UCSD-AML1 (cell line): Measurements from ENCODE around the gene MMP7.

Experiments
- DNase-seq: peaks from one replicate; lab custom pipeline; 2025; ENCODE audit not compliant: unreplicated experiment; lab: John Stamatoyannopoulos, UW

The MMP7 gene, protein sequence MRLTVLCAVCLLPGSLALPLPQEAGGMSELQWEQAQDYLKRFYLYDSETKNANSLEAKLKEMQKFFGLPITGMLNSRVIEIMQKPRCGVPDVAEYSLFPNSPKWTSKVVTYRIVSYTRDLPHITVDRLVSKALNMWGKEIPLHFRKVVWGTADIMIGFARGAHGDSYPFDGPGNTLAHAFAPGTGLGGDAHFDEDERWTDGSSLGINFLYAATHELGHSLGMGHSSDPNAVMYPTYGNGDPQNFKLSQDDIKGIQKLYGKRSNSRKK

DNA sequence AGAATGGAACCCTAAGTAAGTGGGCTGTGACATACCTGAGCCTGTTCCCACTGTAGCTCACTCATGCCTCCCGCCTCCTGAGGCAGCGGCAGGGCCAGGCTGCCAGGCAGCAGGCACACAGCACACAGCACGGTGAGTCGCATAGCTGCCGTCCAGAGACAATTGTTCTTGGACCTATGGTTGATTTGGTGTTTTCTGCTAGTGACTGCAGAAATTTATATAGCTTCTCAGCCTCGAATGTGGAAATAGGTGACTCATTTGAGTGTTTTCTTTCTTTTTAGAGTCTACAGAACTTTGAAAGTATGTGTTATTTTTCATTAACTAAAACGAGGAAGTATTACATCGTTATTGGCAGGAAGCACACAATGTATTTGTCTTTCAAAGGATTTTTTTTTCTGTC is at the start of gene MMP7:
Gene MMP7 (minus strand): TSS at position 190 of the 400 bp plus-strand sequence. CDS start 47 bp downstream, at position 143.
- DNase-seq = peak; percentile 25

DNA sequence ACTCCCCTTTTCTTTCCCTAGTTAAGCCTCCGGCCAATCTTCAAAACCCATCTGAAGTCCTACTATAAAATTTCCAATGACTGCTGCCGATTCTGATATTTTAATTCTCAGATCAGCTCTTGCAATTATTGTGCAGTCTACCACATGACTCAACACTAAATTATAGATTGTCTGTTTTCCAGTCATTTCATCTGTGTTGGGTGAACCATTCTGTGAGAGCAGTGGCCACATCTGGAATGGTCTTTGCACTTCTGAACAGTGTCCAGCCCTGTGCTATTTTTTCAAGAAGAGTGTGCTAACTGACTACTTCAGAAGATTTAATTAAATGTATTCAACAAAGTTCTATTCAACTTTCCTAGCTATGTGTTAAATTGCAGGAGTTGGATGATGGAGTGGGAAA is 47.2 kb upstream of the MMP7 start:
- no peak for DNase-seq

DNA sequence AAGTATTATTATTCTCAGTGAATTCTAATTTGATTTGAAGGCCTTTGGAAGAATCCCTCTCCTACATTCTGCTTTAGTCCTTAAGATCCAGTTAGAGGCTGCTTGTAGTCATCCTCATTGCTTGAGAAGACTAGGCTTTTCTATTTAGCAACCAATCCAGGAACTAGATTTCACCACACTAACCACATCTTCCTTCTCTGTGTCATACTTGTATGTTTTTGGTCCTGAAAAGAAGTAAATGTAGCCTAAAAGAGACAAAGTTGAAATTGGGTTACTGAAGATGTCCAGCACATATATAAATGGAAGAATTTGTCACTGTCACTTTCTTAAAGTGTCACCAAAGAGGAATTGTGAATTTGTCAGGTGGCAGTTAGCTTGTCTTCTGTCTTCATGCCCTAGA is 46.6 kb upstream of the MMP7 start:
- DNase-seq = no peak

DNA sequence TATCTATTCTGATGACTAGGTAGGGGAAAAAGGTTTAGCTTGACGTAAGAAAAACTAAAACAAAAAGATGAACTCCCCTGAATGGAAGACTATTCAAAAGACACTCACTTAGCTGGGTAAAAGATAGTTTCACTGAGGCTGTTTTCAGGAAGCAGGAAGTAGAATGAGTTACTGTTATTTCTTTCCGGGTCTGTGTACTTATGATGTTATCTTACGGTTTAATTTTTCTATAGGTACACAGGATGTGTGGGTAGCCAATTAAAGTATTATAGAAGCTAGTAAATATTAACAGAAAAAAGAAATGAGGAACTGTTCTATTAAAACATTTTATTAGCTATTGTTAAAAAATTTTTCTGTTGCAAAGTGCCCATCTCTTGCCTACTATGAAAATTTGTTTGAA is 45.8 kb upstream of the MMP7 start:
- DNase-seq = no peak

DNA sequence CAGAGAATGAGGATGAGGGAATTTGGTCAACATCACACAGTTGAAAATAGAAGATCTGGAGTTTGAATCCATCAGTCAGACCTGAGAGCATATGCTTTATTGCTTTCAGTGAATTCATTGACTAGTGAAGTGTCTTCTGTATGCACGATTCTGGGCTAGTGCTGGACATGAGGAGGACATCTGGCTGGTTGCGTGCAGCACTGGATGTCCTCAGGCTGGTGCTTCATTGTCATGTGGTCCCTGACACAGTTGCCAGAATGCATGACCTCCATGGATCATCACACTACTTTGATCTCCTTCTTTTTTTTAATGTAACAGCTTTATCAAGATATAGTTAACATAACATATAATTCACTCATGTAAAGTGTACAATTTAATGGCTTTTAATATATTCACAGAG is 44.5 kb upstream of the MMP7 start:
- no peak for DNase-seq

DNA sequence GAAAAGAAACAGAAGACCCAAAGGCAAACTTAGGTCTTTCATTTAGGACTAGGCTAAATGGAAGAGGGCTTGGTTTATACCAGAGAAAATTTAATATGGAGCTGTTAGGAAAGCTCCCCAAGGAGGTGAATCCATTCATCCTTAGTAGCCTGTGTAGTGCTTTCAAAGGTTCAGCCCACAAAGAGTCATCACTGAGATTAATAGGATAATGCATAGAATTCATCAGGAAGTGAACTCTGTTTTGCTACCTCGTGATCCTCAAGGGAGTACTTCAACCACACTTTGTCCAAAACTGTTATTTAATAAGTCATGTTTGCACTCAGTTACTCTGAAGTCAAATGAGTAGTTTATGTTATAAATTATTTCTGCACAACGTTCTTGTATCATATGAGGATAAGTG is 43.3 kb upstream of the MMP7 start:
- no peak for DNase-seq

DNA sequence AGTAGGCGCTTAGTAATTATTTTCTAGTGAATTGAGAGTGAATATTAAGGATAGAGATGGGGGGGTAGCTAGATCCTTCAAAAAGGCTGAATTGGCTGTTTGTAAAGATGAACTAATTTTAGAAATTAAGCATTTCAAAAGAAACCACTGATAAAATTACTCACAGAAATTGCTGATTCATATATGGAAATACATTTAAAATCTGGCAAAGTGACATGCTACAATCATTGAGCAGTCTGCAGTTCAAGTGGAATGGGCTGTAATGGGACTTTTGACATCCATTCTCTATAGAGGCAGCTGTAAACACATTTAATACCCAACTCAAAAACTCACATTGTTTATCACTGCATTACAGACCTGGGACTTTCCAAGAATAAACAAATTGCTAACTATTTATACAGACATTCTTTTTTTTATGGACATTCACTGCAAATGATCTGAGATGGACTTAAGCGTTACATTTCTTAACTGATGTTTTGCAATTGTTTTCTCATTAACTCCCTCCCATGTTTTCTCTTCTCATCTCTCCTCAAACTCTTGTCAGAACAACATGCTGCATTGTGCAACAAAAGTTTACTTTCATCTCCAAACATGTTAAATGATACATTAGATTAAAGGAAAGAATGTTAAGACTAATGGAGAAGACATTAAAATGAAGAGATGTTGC is 42.1 kb upstream of the MMP7 start:
- DNase-seq = no peak

DNA sequence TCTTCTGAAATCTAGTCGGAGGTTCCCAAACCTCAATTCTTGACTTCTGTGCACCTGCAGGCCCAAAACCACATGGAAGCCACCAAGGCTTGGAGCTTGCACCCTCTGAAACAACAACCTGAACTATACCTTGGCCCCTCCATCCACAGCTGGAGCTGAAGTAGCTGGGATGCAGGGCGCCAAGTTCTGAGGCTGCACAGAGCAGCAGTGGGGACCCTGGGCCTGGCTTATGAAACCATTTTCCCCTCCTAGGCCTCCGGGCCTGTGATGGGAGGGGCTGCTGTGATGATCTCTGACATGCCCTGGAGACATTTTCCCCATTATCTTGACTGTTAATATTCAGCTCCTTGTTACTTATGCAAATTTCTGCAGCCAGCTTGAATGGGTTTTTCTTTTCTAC is 38.3 kb upstream of the MMP7 start:
- DNase-seq = no peak

DNA sequence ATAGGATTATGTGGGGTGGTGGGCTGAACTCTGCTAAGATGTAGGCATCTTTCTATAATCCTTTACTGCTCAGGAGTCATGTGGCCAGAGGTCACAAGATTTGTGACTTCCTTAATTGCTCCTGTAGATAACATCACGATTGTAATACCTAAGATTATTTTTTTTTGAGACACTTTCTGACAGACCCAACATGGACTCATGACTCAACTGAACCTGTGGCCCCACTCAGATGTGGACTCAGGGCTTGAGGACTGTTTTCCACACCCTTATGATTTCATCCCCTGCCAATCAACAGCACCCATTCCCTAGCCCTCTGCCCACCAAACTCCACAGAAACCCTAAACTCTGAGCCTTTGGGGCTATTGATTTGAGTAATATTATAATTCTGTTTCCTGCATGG is 35.6 kb upstream of the MMP7 start:
- no peak for DNase-seq

DNA sequence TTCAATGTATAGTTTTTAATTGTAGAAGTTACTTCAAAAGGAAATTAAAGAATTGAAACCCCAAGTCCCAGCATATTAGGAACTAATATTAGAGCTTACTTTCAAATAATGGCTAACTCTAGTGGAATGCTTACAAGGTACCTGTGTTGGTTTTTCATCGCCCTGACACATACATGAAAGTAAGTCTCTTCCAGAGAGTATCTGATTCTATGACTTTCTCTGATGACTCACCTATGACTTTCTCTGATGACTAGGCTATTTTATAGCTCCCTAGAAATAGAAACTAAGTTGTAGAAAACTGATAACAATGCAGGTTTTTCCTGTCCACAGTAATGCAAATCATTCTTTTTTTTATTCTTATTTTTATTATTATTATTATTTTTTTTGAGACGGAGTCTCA is 33.6 kb upstream of the MMP7 start:
- no peak for DNase-seq

DNA sequence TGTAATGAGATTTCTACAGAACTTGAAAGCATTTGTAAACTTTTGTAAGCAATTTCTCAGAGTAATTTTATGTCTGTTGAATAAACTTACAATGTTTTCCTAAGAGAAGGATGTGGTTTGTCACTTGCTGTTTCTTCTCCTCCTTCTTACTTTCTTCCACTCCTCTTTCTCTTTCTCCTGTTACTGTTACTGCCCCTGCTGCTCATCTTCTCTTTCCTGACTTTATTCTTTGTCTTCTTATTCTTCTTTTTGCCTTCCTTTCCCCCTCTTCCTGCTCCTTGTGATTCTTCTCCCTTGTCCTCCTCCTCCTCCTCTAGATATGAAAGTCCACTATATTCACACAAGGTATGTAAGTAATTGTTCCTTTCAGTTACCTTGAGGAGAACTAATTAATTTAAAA is 31.1 kb upstream of the MMP7 start:
- no peak for DNase-seq

DNA sequence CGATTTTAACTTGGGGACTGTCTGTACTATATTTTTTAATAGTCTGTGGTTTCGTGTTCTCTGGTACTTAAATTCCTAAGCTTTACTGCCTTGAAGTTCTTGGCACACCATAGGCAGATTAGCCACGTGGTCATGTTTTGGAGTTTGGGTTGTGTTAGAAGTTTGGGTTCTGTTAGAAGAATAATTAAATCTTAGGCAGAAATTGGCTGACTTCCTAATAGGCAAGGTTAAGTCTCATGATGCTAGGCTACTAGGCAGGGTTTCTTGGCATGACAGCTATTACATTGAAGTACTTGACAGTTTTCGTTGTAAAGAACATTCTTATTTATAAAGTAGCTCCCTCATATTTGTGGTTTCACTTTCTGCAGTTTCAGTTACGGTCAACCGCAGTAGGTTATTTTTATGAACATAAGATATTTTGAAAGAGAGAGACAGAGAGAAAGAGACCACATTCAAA is 30.0 kb upstream of the MMP7 start:
- no peak for DNase-seq

DNA sequence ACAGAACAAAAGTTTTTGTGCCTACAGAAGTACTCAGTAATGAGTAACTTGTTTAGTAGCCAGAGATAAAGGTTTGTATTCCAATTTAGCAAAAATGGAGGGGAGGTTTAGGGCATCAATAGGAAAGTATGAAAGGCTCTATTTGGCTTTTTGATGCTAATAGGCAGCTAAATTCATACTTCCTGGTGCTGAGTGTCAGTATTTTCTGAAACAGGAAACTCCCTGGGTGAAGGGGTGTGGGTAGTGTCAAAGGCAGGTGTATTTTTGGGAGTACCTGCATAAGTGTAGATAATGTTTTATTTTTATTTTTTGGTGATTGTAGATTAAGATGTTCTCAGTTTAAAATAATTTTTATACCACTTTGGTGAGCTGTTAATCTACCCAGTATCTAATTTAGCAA is 29.3 kb upstream of the MMP7 start:
- DNase-seq = no peak

DNA sequence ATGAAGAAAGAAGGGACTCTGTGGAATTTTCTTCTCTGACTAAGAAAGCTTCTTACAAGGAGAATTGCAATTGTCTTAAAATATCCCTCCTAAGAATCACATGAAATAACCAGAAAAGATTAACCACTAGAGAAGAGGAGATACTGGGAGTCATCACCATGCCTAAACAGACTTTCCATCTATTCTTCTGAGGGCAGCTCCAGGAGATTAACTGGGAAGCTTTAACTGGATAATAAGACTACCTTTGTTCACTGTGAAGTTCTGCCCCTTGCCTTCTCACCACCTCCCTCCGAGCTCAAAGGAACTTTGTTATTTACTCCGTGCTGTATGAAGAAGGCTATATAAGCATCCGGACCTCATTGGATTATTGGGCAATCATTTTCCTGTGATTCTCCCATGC is 24.5 kb upstream of the MMP7 start:
- no peak for DNase-seq

DNA sequence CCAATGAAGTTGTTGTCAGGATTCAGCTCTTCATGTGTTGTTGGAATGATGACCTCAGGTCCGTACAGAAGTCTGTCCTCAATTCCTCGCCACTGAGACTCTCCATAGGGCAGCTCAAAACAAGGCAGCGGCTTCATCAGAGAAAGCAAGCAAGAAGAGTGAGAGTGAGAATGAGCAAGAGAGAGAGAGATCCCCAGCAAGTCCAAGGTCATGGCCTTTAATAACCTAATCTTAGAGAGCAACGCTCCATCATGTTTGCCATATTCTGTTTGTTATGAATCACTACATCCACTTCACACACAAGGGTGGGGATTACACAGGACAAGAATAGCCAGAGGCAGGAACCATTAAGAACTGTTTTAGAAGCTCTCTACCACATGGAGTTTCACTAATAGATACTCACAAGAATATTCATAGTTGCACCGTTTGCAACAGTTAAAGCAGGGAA is 23.3 kb upstream of the MMP7 start:
- no peak for DNase-seq

DNA sequence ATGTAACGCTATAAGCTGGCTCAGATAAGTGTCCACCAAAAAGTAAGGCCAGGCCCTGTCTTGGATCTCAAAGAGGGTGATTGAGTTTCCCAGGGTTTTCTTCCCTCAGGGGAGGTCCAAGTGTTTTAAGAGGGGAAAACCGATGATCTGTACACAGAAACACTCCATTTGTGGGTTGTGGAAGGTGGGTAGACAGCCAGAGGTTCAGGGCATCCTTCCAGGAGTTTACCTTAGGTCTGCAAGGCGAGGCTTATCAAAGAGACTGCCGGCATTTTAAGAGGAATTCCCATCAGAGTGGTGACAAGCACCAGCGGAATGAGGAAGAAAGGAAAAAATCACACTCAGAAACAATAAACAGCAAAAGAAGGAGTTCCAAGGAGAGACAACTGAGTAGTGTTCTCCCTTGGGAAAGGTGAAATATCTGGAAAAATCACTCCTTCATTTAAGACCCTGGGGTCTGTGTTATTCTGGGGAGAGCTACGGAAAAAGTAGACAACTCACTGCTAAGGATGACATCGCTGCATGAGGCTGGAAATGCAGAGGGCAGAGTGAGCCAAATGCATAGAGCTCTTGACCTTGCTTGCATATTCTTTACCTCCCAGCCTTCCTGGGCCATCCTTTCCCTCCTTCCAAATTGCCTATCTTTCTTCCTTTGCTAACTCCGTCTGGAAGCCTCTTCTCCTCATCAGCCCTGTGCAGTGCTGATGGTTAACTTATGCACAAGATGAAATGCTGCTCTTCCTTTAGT is 22.1 kb upstream of the MMP7 start:
- DNase-seq = no peak

DNA sequence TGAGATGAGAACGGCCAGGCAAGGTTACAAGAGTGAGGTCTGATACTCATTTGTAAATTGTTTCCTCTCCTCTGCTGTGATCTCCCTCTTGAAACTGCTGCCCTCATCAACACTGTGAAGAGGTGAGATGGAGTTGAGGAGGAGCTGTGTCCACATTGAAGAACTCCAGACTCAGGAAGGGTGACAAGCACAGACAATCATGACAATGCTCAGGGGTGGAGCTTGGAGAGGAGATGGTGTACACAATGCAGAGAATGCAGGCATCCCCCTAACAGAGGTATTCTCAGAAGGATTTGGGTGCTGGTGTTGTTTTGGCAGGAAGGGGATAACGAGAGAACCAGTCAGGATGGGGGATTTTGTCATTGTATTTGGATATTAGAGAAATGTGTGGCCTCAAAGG is 21.5 kb upstream of the MMP7 start:
- DNase-seq = no peak

DNA sequence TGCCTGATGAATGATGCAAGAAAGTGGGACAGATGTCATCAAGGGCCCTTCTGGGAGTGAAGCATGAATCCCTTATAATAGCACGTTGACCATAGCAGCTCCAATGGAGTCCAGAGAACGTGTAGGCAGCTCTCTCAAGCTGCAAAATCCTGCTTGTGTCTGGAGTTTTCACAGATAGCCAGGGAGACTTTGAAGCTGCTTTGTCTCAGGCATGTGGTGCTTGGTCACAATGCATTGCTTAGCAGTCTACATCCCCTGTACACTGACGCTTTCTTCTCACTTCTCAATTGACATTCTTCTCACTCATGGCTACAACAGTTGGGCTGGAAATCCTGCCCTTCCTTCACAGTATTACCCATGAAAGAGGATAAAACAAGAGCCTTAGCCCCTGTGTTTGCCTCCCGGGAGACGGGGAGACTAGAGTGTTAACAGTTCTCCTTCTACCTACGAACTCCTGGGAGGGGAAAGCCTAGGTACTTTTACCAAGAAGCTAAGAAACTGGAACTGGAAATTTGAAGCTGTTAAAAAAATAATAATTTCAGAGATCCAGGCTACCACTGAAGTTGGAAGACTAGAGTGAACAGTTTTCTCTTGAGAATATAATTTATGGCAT is 20.7 kb upstream of the MMP7 start:
- DNase-seq = no peak

DNA sequence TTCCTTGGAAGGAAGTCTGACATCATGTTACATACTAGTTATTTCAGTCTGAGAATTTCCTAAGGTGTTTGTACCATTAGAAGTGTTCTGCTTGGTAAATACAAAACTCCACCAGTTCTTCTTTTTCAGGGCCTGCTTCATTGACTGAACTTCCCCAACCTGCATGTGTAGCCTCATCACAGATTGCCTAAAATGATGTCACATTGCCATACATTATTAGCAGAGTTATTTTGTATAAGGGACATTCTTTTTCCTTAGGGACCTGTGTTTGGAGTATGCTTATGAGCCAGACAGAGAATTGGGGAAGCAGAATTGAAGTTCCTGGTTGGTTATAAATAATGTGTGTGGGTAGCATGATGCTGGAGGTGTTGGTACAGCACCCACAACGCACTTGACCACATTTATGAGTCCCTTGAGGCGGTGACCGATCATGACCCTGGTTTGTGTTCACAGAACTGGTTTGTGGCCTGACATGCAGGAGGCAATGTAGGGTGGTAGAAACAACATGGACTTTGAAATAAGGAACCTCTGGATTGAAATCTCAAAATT is 16.4 kb upstream of the MMP7 start:
- DNase-seq = peak; percentile 55

DNA sequence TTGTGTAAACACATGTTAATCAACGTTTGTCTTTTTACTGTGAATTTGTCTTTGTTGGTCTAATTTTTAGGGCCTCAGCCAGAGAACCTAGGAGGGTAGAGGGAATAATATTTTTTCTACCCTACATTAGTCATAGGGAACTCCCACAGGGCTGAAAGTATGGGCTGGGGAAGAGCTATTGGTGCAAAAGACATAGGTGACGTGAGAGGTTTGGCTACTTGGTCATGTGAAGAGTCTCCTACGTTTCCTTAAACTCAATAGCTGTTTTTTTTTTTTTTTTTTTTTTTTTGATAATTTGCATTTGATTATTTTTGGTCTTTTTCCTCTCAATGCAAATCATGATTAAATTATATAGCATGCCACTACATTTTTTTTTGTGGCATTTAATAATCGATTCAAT is 15.9 kb upstream of the MMP7 start:
- DNase-seq = no peak

DNA sequence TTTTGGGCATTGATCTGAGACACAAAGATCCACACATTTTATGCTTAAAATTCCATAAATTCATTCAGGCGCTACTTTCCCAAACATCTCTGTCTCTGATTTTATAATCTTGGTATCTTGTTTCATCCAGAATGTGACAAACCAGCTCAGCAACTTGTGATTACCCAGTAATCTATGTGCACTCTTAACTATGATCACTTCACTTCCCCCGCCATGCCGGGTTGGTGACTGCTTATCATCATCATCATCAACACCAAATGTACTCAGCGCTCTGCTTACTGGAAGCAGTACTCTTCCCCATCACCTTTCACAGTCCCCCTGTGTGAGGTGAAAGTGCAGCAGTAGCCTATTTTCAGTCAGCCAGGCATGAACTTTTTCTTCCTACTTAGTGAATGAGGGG is 15.2 kb upstream of the MMP7 start:
- DNase-seq = no peak
